Activated T-helper 17 cell treated with anti-CD3 and anti-CD28 coated beads, Interleukin-2, amount 50 U/mL, for 72 hours (primary cell): ENCODE results near the gene HUWE1. TPM values are rescaled to one million over a fixed set of nuclear protein-coding genes. Genes with fewer than 3 reads are reported as not detected.
A peak's percentile ranks its signal among the peaks of the same experiment; 100 is the strongest.

Source experiments
- ATAC-seq: fragments of 150-1000 bp; cut with Tn5 transposase; replicated peaks from 2 replicates; pipeline ENCODE4 v1.10.0; 2021; ENCODE audit warnings: mild to moderate bottlenecking, moderate library complexity
- H3K27ac Mint-ChIP-seq: one replicate; pipeline ENCODE4 v1.8.0; 2022; ENCODE audit warnings: mixed read lengths
- H3K27me3 Mint-ChIP-seq: one replicate; pipeline ENCODE4 v1.8.0; 2022; ENCODE audit warnings: mixed read lengths
- H3K36me3 Mint-ChIP-seq: one replicate; pipeline ENCODE4 v1.8.0; 2022; ENCODE audit warnings: low read depth, mild to moderate bottlenecking, mixed read lengths
- H3K4me1 Mint-ChIP-seq: one replicate; pipeline ENCODE4 v1.8.0; 2022; ENCODE audit warnings: mixed read lengths
- H3K4me3 Mint-ChIP-seq: one replicate; pipeline ENCODE4 v1.8.0; 2022; ENCODE audit warnings: mild to moderate bottlenecking, mixed read lengths
- H3K9me3 Mint-ChIP-seq: one replicate; pipeline ENCODE4 v1.8.0; 2022; ENCODE audit warnings: mixed read lengths
- total RNA-seq, 2 donors: library from RNA; stranded (reverse); gene quantifications; one replicate each; pipeline ENCODE4 v1.2.3, GENCODE V29; 2022

HUWE1 gene
- total RNA-seq, 2 donors from 2014 or later, result 455 to 608 TPM

- Mint-ChIP-seq H3K9me3 (no peaks in the 10 kb centered on the region), H3K4me1 (peaks cover 5% of the 10 kb centered on the region), H3K4me3 (no peak overlapping the region), H3K27ac (no peak overlapping the region), H3K27me3 (no peaks in the 10 kb centered on the region), H3K36me3 (peaks cover 100% of the 10 kb centered on the region)
- ATAC-seq, result no peak
Observed at GRCh38 chrX:53605004-53605403, 81.5 kb downstream of the HUWE1 start.

DNA sequence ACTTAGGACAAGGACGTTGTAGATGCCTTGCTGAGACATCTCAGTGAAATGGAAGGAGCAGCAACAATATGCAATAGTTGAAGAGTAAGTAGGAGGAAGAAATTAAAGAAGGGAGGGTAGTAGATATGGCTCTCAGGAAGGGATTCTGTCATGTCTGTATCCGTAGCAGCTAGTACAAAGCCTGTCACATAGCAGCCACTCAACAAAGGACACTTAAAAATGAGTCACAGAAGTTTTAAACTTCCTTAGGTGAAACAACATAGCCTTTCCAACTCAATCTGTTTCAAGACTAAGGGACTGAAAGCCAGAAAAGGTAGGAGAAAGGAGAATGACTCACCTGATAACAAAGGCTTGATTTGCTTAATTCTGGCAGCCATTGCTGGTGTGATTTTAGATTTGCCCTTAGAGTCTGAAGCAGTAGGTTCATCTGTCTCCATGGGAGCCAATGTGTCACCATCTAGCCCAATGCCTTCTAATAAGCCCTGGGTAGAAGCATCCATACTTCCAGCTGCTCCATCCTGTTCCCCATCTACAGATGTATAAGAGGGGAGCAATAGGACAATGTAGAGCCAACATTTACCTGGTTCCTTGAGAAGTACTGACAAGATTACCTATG, 86.6 kb downstream of the HUWE1 start:
- Mint-ChIP-seq H3K4me3 (no peak overlapping the region), H3K36me3 (peaks cover 98% of the 10 kb centered on the region), H3K27me3 (no peaks in the 10 kb centered on the region), H3K27ac (peak overlapping the region; percentile 31), H3K9me3 (no peaks in the 10 kb centered on the region), H3K4me1 (no peaks in the 10 kb centered on the region)
- ATAC-seq, result peak; percentile 46

- H3K36me3 Mint-ChIP-seq, result peaks cover 98% of the 10 kb centered on the region
- H3K27ac Mint-ChIP-seq, result no peak overlapping the region
- H3K4me3 Mint-ChIP-seq, result no peak overlapping the region
- no peaks in the 10 kb centered on the region for H3K4me1 Mint-ChIP-seq
- ATAC-seq, result no peak
- H3K9me3 Mint-ChIP-seq, result no peaks in the 10 kb centered on the region
- no peaks in the 10 kb centered on the region for H3K27me3 Mint-ChIP-seq
Observed at GRCh38 chrX:53598169-53598568, 88.3 kb downstream of the HUWE1 start.

- Mint-ChIP-seq H3K27me3 (no peaks in the 10 kb centered on the region), H3K36me3 (peaks cover 98% of the 10 kb centered on the region), H3K27ac (no peak overlapping the region), H3K4me3 (no peak overlapping the region), H3K9me3 (no peaks in the 10 kb centered on the region), H3K4me1 (no peaks in the 10 kb centered on the region)
- no peak for ATAC-seq
Observed at GRCh38 chrX:53595266-53595810, 91.2 kb downstream of the HUWE1 start.

DNA sequence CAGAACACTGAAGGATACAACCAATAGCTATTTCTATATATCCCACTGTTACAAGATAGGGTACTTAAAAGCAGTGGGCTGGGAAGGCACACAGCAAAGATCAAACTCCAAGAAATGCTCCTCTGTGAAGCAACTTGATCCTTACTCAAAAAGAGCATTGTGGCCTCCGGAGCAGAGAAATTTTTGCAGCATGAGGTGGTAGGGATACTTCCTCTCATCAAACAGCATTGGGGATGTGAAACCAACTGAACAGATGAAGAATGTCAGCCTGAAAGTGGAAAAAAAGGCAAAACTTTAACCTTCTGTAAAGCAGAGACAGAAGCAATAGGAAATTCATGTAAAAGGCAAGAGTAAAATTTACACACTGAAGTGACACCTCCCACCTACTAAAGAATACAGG, 92.2 kb downstream of the HUWE1 start:
- Mint-ChIP-seq H3K36me3 (peaks cover 98% of the 10 kb centered on the region), H3K9me3 (no peaks in the 10 kb centered on the region), H3K4me1 (peaks cover under 1% of the 10 kb centered on the region), H3K4me3 (no peak overlapping the region), H3K27me3 (no peaks in the 10 kb centered on the region), H3K27ac (no peak overlapping the region)
- no peak for ATAC-seq

DNA sequence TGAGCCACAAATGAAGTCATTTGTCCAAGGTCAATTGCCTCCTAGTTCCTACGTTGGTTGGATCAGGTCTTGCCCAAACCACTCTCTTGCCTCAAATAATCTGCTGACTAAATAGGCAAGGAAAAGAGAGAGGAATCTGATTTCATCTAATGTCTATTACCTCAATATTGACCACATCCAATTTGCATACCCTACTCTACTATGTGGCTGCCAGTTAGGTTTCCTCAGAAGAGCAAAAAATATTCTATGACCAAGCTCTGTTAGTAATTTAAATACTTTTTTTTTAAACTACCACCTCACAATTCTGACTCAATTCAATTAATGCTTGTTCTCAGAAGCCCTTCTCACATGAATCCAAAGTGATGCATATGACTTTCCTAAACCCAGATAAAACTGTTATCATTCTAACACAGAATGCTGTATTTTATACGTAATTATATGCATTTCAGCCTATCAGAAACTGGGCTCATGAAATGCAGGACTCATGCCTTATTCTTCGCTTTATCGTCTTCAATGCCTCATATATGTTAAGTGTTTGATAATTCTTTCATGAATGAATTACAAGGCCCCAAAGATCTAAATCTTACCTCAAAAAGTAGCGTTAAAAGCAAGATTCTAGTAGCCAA, 98.6 kb downstream of the HUWE1 start:
- no peaks in the 10 kb centered on the region for H3K9me3 Mint-ChIP-seq
- H3K27me3 Mint-ChIP-seq, result no peaks in the 10 kb centered on the region
- ATAC-seq, result peak; percentile 59
- H3K27ac Mint-ChIP-seq, result no peak overlapping the region
- H3K4me3 Mint-ChIP-seq, result no peak overlapping the region
- H3K36me3 Mint-ChIP-seq, result peaks cover 100% of the 10 kb centered on the region
- peaks cover 4% of the 10 kb centered on the region for H3K4me1 Mint-ChIP-seq

GRCh38 chrX:53584891-53585290, 101.6 kb downstream of the HUWE1 start:
- Mint-ChIP-seq H3K27ac (no peak overlapping the region), H3K36me3 (peaks cover 100% of the 10 kb centered on the region), H3K9me3 (no peaks in the 10 kb centered on the region), H3K4me3 (no peak overlapping the region), H3K4me1 (peaks cover 4% of the 10 kb centered on the region), H3K27me3 (no peaks in the 10 kb centered on the region)
- no peak for ATAC-seq

DNA sequence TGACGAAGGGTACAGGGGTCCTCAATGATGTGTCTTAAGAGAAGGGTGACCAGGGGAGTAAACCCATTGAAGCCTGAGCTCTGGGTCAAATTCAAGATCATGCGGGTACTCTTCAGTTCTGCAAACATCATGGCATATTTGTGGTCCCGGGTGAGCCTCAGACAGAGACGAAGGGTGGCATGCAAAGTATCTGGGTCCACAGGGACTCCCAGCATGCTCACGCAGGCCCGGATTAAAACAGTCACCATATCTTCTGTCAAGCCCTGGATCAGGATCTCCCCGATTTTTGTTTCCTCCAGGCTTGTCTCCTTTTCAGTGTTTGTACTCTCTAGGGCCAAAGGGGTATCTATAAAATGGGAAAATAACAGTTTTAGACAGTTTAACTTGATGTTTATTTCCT, 102.9 kb downstream of the HUWE1 start:
- Mint-ChIP-seq H3K27ac (no peak overlapping the region), H3K4me1 (no peaks in the 10 kb centered on the region), H3K9me3 (no peaks in the 10 kb centered on the region), H3K36me3 (peaks cover 90% of the 10 kb centered on the region), H3K27me3 (no peaks in the 10 kb centered on the region), H3K4me3 (no peak overlapping the region)
- ATAC-seq, result no peak

DNA sequence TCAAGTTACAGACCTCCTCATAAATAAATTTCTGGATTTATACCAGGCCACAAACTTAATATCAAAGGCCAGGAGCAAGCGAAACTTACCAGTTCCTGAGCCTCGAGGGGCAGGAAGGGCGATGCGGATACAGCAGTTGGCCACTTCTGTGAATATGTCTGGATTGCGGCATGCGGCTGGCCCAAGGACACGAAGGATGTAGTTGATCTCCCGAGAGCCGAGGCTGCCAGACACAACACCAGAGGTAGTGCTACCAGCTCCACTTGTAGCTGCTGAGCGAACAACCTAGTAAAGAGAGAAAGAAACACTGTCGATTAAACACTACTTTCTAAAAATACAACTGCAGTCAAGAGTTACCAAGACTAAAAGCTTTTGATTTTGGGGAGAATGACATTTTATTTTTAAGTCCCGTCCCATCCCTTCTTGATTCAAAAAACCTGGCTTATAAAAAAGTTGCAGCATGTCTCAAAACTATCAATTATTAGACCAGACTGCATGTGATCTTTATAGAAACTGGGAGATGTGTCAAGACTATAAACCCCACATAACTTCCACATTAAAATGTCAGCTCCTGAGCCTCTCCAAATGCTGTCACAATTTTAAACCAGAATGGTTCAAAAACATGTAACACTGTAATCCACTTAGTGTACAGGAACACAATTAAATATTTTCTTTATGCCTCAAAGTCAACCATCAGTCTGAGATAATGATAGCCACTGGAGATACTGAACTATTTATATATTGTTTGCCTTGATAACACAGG, 105.6 kb downstream of the HUWE1 start:
- no peak for ATAC-seq
- no peaks in the 10 kb centered on the region for H3K4me1 Mint-ChIP-seq
- H3K9me3 Mint-ChIP-seq, result no peaks in the 10 kb centered on the region
- no peak overlapping the region for H3K4me3 Mint-ChIP-seq
- H3K27ac Mint-ChIP-seq, result no peak overlapping the region
- H3K36me3 Mint-ChIP-seq, result peaks cover 76% of the 10 kb centered on the region
- no peaks in the 10 kb centered on the region for H3K27me3 Mint-ChIP-seq

GRCh38 chrX:53571494-53571893, 115.0 kb downstream of the HUWE1 start:
- no peaks in the 10 kb centered on the region for H3K4me1 Mint-ChIP-seq
- no peaks in the 10 kb centered on the region for H3K9me3 Mint-ChIP-seq
- no peaks in the 10 kb centered on the region for H3K27me3 Mint-ChIP-seq
- H3K4me3 Mint-ChIP-seq, result no peak overlapping the region
- ATAC-seq, result no peak
- H3K27ac Mint-ChIP-seq, result no peak overlapping the region
- H3K36me3 Mint-ChIP-seq, result peaks cover 98% of the 10 kb centered on the region

DNA sequence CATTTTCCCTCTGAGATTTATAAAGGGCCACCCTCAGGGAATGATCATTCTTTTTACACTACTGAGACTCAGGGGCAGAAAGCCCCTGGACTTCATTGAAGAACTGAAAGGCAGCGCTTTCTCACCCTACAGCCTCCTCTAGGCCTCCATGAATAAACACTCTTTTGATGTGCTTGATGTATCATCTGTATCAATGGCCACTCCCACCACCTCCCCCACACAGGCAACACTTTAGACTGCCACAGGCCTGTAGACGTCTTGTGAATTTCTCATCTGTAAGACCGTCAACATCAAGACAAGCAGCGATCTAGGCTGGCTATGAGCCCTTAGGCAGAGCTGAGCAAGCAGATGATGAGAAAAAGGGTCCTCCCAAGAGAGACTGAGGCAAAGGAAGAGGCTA, 123.2 kb downstream of the HUWE1 start:
- Mint-ChIP-seq H3K27ac (no peak overlapping the region), H3K9me3 (no peaks in the 10 kb centered on the region), H3K4me3 (no peak overlapping the region), H3K4me1 (no peaks in the 10 kb centered on the region), H3K36me3 (peaks cover 98% of the 10 kb centered on the region), H3K27me3 (no peaks in the 10 kb centered on the region)
- ATAC-seq, result no peak

DNA sequence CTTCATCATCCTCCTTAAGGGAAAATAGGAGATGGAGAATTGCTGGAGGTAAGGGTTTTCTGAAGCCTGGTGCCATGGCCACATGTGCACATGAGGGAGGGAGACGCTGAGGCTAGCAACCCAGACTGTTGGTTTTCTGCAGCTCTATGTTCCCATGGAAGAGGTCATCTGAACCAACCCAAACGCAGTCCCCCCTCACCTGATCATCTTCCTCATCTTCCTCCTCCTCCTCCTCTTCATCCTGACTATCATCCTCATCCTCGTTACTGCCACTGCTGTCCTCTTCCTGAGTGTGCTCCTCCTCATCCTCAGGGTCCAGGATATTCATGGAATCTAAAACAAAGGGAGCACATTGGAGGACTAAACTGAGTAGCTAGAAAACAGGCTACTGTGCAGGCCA, 124.6 kb downstream of the HUWE1 start:
- ATAC-seq, result no peak
- Mint-ChIP-seq H3K4me1 (peaks cover 3% of the 10 kb centered on the region), H3K4me3 (no peak overlapping the region), H3K36me3 (peaks cover 100% of the 10 kb centered on the region), H3K27ac (peak overlapping the region; percentile 25), H3K9me3 (no peaks in the 10 kb centered on the region), H3K27me3 (no peaks in the 10 kb centered on the region)

GRCh38 chrX:53558646-53559045, 127.9 kb downstream of the HUWE1 start:
- Mint-ChIP-seq H3K9me3 (no peaks in the 10 kb centered on the region), H3K36me3 (peaks cover 100% of the 10 kb centered on the region), H3K4me3 (no peak overlapping the region), H3K27ac (no peak overlapping the region), H3K27me3 (no peaks in the 10 kb centered on the region), H3K4me1 (peaks cover 5% of the 10 kb centered on the region)
- ATAC-seq, result no peak

GRCh38 chrX:53556868-53557267, 129.7 kb downstream of the HUWE1 start:
- Mint-ChIP-seq H3K9me3 (no peaks in the 10 kb centered on the region), H3K4me3 (no peak overlapping the region), H3K27me3 (no peaks in the 10 kb centered on the region), H3K27ac (peak overlapping the region; percentile 82), H3K36me3 (peaks cover 97% of the 10 kb centered on the region), H3K4me1 (peaks cover 5% of the 10 kb centered on the region)
- ATAC-seq, result no peak
